ENCODE data around the gene HSD11B2. TPM values are rescaled to one million over a fixed set of nuclear protein-coding genes. Genes with fewer than 3 reads are reported as not detected.

The HSD11B2 gene
- polyA plus RNA-seq (2012; ENCODE audit: insufficient read length, low read depth) = 0.53 TPM

- TF ChIP-seq SIN3A (IDR thresholded peaks at IDR 0.05; ENCODE audit: borderline replicate concordance, insufficient read depth, low read length) (no peak), FOXP2 (optimal IDR thresholded peaks at IDR 0.05; ENCODE audit: borderline replicate concordance, extremely low read depth, extremely low read length, insufficient read depth) (no peak), TAF1 (IDR thresholded peaks at IDR 0.05; ENCODE audit: borderline replicate concordance, insufficient read depth, low read length) (no peak), POLR2AphosphoS5 (IDR thresholded peaks at IDR 0.05; ENCODE audit: low read depth, low read length) (no peak)
- TF ChIP-seq, protein P1, sequence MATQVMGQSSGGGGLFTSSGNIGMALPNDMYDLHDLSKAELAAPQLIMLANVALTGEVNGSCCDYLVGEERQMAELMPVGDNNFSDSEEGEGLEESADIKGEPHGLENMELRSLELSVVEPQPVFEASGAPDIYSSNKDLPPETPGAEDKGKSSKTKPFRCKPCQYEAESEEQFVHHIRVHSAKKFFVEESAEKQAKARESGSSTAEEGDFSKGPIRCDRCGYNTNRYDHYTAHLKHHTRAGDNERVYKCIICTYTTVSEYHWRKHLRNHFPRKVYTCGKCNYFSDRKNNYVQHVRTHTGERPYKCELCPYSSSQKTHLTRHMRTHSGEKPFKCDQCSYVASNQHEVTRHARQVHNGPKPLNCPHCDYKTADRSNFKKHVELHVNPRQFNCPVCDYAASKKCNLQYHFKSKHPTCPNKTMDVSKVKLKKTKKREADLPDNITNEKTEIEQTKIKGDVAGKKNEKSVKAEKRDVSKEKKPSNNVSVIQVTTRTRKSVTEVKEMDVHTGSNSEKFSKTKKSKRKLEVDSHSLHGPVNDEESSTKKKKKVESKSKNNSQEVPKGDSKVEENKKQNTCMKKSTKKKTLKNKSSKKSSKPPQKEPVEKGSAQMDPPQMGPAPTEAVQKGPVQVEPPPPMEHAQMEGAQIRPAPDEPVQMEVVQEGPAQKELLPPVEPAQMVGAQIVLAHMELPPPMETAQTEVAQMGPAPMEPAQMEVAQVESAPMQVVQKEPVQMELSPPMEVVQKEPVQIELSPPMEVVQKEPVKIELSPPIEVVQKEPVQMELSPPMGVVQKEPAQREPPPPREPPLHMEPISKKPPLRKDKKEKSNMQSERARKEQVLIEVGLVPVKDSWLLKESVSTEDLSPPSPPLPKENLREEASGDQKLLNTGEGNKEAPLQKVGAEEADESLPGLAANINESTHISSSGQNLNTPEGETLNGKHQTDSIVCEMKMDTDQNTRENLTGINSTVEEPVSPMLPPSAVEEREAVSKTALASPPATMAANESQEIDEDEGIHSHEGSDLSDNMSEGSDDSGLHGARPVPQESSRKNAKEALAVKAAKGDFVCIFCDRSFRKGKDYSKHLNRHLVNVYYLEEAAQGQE (IDR thresholded peaks at IDR 0.05; ENCODE audit: insufficient read depth in 1 of 2, low read depth in 2 of 2, low read length in 2 of 2) = no peak
These were observed at the start of gene HSD11B2 for GRCh38 chr16:67430977-67431774. TSS of gene HSD11B2 (plus strand) at chr16:67431121. CDS start at chr16:67431249, 128 bp downstream.

- TF ChIP-seq TAF1 (IDR thresholded peaks at IDR 0.05; ENCODE audit: borderline replicate concordance, insufficient read depth, low read length) = no peak
- no peak for TF ChIP-seq SIN3A (IDR thresholded peaks at IDR 0.05; ENCODE audit: borderline replicate concordance, insufficient read depth, low read length)
- TF ChIP-seq POLR2AphosphoS5 (IDR thresholded peaks at IDR 0.05; ENCODE audit: low read depth, low read length) = no peak
- TF ChIP-seq, protein P1 (IDR thresholded peaks at IDR 0.05; ENCODE audit: insufficient read depth in 1 of 2, low read depth in 2 of 2, low read length in 2 of 2) = no peak
- no peak for TF ChIP-seq FOXP2 (optimal IDR thresholded peaks at IDR 0.05; ENCODE audit: borderline replicate concordance, extremely low read depth, extremely low read length, insufficient read depth)
These were observed 47.6 kb upstream of the HSD11B2 start for GRCh38 chr16:67383284-67383683.

- TF ChIP-seq TAF1 (IDR thresholded peaks at IDR 0.05; ENCODE audit: borderline replicate concordance, insufficient read depth, low read length) = no peak
- TF ChIP-seq POLR2AphosphoS5 (IDR thresholded peaks at IDR 0.05; ENCODE audit: low read depth, low read length) = no peak
- TF ChIP-seq SIN3A (IDR thresholded peaks at IDR 0.05; ENCODE audit: borderline replicate concordance, insufficient read depth, low read length) = no peak
- TF ChIP-seq, protein P1 (IDR thresholded peaks at IDR 0.05; ENCODE audit: insufficient read depth in 1 of 2, low read depth in 2 of 2, low read length in 2 of 2) = no peak
- TF ChIP-seq FOXP2 (optimal IDR thresholded peaks at IDR 0.05; ENCODE audit: borderline replicate concordance, extremely low read depth, extremely low read length, insufficient read depth) = no peak
These were observed 46.0 kb upstream of the HSD11B2 start for GRCh38 chr16:67384778-67385510.

- TF ChIP-seq POLR2AphosphoS5 (IDR thresholded peaks at IDR 0.05; ENCODE audit: low read depth, low read length) (no peak), FOXP2 (optimal IDR thresholded peaks at IDR 0.05; ENCODE audit: borderline replicate concordance, extremely low read depth, extremely low read length, insufficient read depth) (no peak), TAF1 (IDR thresholded peaks at IDR 0.05; ENCODE audit: borderline replicate concordance, insufficient read depth, low read length) (no peak), SIN3A (IDR thresholded peaks at IDR 0.05; ENCODE audit: borderline replicate concordance, insufficient read depth, low read length) (no peak)
- TF ChIP-seq, protein P1 (IDR thresholded peaks at IDR 0.05; ENCODE audit: insufficient read depth in 1 of 2, low read depth in 2 of 2, low read length in 2 of 2) = no peak
These were observed 44.0 kb upstream of the HSD11B2 start for GRCh38 chr16:67386861-67387455.

Data from PFSK-1 (cell line).